GM18861 (cell line): ENCODE results near the gene SIGLEC12.
"Not testable (repeated sequence)": the region's sequence is repeated elsewhere in the genome, so short reads cannot be mapped to it uniquely, and the experiment has no call there.

Experiments used
- ATAC-seq: cut with Tn5 transposase; IDR thresholded peaks from one replicate; pipeline ENCODE4 v1.9.1; 2021; ENCODE audit not compliant: unreplicated experiment

Gene SIGLEC12

DNA sequence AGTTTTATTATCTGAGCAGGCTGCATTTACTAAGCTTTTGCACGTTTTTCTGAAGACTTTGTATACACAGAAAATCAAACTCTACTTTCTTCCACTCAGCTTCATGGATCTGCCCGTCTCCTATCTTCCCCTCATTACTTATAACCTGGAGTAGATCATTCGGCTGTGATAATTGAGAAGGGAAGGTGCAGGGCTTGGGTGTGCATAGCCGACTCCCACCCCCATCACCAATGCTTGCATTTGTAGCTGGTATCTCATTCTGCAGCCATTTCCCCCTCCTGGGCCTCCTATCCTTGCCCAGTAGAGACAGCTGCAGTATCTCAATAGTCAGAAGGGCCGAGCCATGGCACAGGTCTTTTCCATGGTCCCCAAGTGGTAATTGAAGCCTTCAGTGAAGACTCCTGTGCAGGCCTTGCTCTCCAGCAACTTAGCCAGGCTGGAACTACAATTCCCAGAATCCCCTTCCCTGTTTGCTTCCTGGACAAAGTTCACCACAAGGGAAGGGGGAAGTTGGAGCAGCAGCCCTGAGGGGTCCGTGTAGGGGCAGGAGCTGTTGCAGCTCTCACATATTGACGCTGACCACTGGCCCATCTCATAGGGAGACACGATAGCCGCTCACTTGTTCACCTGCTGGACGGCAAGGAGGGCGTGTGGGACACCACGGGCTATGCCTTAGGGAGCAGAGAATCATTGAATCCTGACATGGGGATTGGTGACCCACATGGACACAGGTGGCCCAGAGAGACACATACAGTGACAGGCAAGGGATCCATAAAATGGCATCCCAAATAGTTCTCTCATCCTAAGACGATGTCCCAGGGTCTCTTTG, 41.2 kb downstream of the SIGLEC12 start:
- ATAC-seq, result no peak

DNA sequence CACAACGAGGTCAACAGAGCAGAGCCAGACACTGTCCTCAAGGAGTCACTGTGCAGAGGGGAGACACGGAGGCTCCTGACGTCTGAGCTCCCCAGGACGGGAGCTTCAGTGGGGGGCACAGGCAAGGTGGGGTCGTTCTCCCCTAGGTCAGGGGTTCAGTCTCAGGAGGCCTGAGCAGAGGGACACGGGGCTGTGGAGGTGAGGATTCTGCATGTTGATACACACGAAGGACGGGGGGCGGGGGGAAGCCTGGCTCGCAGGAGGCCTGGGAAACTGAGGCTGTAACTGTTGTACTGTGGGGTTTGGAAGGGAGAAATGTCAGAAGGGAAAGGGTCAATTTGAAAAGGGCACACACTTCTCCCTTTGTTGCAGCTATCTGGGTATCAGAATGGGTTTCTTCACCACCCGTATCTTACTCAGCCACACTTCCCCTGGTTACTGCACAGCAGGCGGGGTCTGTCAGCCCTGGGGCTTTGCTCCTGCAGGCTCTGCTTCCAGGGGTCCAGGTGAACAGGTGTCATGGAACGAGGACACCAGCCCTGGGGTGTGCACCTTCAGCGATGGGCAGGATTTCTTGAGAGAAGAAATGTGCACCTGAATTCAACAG, 42.6 kb downstream of the SIGLEC12 start:
- ATAC-seq, result no peak

DNA sequence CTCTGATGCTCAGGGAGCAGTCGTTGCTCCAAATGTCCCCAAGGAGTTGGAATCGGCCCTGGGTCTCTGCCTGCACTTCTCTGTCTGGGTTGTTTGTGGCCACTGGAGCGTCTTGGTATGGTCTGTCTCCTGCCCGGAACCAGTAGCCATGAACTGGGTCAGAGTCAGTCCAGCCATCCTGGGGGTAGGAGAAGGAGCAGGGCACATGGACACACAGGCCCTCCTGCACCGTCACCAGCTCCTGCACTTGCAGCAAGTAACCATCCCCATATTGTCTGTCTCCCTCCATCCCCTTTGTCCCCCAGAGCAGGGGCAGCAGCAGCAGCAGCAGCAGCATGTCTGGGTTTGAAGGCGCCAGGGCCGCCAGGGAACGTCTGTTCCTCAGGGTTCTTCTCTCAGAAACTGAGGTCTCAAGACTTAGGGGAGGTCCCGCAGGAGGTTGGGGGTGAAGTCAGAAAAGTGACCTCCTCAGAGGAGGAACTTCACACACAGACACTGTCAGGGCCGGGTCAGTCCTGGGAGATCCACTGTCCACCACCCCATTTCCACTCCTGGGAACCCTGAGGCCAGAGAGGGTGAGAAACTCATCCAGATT, 43.5 kb downstream of the SIGLEC12 start, which contains the start of gene SIGLEC8:
TSS of gene SIGLEC8 (minus strand) at position 404 of the 595 bp plus-strand sequence. CDS start at position 337, 67 bp downstream.
- ATAC-seq, result no peak

DNA sequence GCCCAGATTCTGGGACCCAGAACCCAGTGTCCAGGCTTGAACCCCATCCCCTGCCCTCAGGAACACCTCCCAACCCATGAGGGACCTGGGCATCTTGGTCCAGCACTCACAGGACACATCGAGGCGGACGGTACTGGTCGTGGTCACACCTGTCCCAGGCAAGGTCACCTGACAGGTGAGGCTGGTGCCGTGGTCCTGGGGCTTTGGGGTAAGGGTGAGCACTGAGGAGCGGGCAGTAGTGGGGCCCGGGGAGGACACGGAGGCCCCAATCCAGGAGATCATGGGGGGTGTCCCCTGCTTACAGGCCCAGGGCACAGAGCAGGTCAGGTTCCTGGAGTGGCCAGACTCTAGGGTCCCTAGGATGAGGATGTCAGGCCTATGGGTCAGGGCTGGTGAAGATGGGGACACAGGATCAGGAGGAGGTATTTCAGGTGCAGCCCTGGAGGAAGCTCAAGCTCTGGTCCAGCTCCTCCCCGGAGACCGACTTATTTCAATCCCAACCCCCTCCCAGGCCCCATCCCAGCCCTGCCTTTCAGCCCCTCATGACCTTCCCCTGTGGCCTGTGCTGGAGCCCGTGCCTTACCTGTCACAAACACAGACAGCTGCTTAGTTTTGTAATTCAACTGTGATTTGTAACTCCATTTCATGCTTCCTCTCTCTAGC, 44.1 kb downstream of the SIGLEC12 start:
- no peak for ATAC-seq

DNA sequence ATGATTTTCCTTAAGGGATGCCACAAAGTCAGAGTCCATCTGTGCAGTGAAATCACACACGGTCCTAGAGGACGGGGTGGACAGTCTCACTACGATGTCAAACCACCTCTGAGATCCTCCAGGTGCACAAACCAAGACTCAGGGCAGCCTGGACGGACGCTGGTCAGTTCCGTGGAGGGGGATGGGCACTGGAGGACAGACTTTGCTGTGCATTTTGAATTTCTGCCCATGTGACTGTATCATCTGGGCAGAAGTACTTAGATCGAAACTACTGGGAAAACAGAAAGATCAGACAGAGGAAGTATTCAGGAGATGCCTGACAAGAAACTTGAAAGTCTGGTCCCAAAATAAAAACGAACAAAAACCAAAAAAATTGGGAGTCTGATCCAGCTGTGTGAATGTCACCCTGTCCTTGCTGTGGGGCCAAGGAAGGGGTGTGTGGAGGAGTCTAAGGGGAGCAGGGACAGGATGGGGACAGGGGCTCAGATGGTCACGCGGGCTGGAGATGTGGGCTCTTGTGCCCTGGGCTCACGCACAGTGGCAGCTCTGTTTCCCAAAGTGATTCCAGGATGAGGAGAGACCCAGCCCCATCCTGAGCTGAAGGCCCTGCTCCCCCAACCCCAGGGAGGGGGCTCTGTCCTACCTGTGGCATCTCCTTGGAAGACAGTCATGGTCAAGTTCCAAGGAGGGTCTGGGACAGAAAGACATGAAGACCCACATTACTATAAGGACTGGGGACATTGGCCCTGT, 44.9 kb downstream of the SIGLEC12 start:
- ATAC-seq, result no peak

DNA sequence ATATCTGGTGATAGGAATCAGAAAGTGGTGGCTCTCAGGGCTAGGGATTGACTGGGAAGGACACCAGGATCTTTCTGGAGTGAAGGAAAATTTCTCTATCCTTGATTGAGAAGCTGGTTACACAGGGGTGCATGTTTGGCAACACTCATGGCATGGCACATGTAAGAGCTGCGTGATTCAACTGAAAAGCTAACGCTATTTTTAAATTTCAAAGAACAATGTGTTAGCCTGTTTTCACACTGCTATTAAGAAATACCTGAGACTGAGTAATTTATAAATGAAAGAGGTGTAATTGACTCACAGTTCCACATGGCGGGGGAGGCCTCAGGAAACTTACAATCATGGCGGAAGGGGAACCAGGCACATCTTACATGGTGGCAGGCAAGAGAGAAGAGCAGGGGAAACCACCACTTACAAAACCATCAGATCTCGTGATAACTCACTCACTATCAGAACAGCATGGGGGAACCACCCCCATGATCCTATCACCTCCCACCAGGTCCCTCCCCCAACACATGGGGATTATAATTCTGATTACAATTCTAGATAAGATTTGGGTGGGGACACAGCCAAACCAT, 50.8 kb downstream of the SIGLEC12 start:
- no peak for ATAC-seq

DNA sequence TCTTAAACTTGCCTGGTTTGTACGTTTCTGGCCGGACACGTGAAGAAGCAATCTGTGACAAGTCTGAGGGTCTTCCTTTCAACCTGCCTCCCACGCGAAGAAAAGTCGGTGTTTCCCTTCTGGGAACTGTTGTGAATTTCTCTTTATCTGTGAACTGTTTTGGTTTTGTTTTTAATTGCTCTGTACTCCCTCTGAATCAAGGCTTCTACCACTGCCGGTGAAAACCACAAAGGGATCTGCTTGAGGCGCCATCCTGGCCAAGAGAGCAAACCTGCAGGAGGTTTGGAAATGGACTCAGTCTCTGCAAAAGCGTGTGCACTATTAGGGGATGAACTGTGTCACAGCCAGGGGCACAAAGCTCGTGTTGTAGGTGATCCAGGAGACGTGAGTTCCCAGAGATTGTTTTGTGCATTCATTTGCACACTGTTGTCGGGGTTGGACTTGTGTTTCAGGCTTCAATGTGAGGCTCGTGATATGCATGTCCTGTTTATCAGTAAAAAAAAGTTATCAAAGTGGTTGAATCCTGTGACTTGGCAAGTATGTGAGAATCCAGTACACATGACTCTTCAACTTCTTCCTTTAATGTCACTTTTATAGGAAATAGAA, 53.1 kb downstream of the SIGLEC12 start:
- ATAC-seq, result no peak

DNA sequence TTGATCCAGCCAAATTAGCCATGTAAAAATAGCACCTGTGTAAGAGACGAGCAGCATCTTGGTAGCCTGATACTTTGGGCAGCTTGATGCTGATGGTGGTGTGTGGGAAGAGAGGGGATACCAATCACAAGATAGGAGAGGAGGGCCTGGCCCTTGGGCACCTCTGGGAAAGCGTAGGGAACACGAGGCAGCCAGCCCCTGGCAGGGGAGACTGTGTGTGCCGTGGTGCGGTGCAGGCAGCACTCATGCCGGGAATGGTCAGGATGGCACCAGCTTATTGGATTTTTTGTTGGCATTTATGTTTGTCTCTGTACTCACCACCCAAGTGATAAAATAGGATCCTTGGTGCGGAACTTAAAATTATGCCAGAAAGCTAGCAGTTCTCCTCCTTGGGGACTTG, 53.6 kb downstream of the SIGLEC12 start:
- no peak for ATAC-seq

DNA sequence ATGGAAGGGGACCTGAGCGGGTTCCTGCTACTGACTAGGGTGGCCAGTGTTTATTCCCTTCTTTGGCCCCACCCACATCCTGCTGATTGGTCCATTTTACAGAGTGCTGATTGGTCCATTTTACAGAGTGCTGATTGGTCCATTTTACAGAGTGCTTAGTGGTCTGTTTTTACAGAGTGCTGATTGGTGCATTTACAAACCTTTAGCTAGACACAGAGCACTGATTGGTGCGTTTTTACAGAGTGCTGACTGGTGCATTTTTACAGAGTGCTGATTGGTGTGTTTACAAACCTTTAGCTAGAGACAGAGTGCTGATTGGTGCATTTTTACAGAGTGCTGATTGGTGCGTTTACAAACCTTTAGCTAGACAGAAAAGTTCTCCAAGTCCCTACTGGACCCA, 54.1 kb downstream of the SIGLEC12 start:
- not testable (repeated sequence) for ATAC-seq

DNA sequence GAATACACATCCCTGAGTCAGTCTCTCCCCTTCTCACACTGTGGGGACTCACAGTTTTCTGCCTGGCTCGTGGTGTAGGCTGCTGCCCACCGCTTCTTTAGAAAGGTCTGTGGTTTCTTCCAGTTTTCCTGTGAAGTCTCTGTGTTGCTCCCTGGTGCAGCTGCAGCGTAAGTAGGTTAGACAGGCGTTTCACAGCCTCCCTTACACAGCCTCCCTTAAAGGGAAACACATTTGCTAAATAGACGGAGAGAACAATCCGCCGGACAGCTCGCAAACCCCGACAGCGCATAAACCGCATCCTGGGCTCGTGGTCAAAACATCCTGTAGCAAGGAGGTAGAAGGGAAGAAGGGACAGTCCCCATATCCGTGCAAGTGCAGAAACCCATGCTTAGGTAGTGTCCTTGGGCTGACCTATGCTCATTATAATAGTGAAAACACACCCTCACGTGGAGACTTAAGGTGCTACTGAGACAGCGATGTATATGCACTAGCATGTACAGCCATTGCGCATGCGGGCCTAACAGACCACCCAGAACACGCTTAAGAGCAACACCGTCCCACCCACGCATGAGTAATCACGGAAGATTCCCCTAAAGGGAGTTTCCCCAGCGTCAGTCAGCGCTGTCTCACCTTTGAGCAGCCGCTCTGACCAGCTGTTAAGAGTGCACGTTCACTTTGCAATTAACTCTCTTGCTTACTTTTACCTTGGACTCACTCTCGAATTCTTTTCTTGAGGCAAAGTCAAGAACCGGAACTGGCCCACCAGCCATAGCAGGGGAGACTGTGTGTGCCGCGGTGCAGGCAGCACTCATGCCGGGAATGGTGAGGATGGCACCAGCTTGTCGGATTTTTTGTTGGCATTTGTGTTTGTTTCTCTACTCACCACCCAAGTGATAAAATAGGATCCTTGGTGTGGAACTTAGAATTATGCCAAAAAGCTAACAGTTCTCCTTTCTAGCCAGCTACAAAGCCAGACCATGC, 59.9 kb downstream of the SIGLEC12 start:
- ATAC-seq, result peak; percentile 83
